HepG2 (cell line): ENCODE measurements around the gene CHKB. TPM values are rescaled to one million over a fixed set of nuclear protein-coding genes. Genes with fewer than 3 reads are reported as not detected.

Experiments used
- CSRNP1 ChIP-seq: sonication (generic); formaldehyde crosslinking; IDR thresholded peaks from 2 replicates; pipeline ENCODE4 v1.8.1; 2023; ENCODE audit warnings: mild to moderate bottlenecking, missing genetic modification reagents
- DNMT1 ChIP-seq: sonication (generic); formaldehyde crosslinking; IDR thresholded peaks from 2 replicates; pipeline ENCODE4 v1.5.1; 2020; ENCODE audit warnings: mild to moderate bottlenecking, missing genetic modification reagents
- FIP1L1 ChIP-seq: fragments of 200-400 bp; formaldehyde crosslinking; IDR thresholded peaks from 2 replicates; pipeline ENCODE4 v1.6.1; 2018; ENCODE audit warnings: low read depth, mild to moderate bottlenecking, low read length, moderate library complexity, borderline replicate concordance; ENCODE audit not compliant: insufficient read depth
- FOXC1 ChIP-seq: sonication (generic); formaldehyde crosslinking; IDR thresholded peaks from 2 replicates; pipeline ENCODE4 v1.8.0; 2022; ENCODE audit warnings: mild to moderate bottlenecking, missing genetic modification reagents, borderline replicate concordance
- HNRNPH1 ChIP-seq: fragments of 200-400 bp; formaldehyde crosslinking; optimal IDR thresholded peaks from 2 replicates; pipeline ENCODE3; 2017; ENCODE audit warnings: mild to moderate bottlenecking, low read depth, low read length
- HOXA3 ChIP-seq: sonication (generic); formaldehyde crosslinking; IDR thresholded peaks from 2 replicates; pipeline ENCODE4 v1.5.0; 2020; ENCODE audit warnings: missing genetic modification reagents
- HOXD1 ChIP-seq: sonication (generic); formaldehyde crosslinking; IDR thresholded peaks from 2 replicates; pipeline ENCODE4 v1.5.0; 2020; ENCODE audit warnings: missing genetic modification reagents
- JUN ChIP-seq: sonication (generic); formaldehyde crosslinking; IDR thresholded peaks from 2 replicates; pipeline ENCODE4 v1.4.0; 2020; ENCODE audit warnings: mild to moderate bottlenecking, missing genetic modification reagents
- KDM4B ChIP-seq: sonication (generic); formaldehyde crosslinking; IDR thresholded peaks from 2 replicates; pipeline ENCODE4 v1.4.0; 2020; ENCODE audit warnings: missing genetic modification reagents
- MATR3 ChIP-seq: sonication (generic); formaldehyde crosslinking; IDR thresholded peaks from 2 replicates; pipeline ENCODE4 v1.4.0; 2020; ENCODE audit warnings: missing genetic modification reagents
- MTA3 ChIP-seq: sonication (generic); formaldehyde crosslinking; IDR thresholded peaks from 2 replicates; pipeline ENCODE4 v1.4.0; 2020; ENCODE audit warnings: missing genetic modification reagents
- MYPOP ChIP-seq: sonication (generic); formaldehyde crosslinking; IDR thresholded peaks from 2 replicates; pipeline ENCODE4 v1.8.1; 2023; ENCODE audit warnings: mild to moderate bottlenecking, moderate library complexity, missing genetic modification reagents
- ONECUT2 ChIP-seq: sonication (generic); formaldehyde crosslinking; IDR thresholded peaks from 2 replicates; pipeline ENCODE4 v1.4.0; 2020; ENCODE audit warnings: missing genetic modification reagents
- PAF1 ChIP-seq: IDR thresholded peaks from 2 replicates; pipeline ENCODE4 v1.6.1; 2016; ENCODE audit warnings: missing genetic modification reagents, missing compliant biosample characterization
- PAWR ChIP-seq: sonication (generic); formaldehyde crosslinking; IDR thresholded peaks from 2 replicates; pipeline ENCODE4 v1.4.0; 2020; ENCODE audit warnings: missing genetic modification reagents, mild to moderate bottlenecking, borderline replicate concordance
- REXO4 ChIP-seq: sonication (generic); formaldehyde crosslinking; IDR thresholded peaks from 2 replicates; pipeline ENCODE4 v1.8.0; 2022; ENCODE audit warnings: missing genetic modification reagents, mild to moderate bottlenecking, borderline replicate concordance
- SMC3 ChIP-seq: IDR thresholded peaks from 2 replicates; pipeline ENCODE4 v1.6.1; 2011; ENCODE audit warnings: low read length, improper control_type of control experiment
- SP140L ChIP-seq: sonication (generic); formaldehyde crosslinking; IDR thresholded peaks from 2 replicates; pipeline ENCODE4 v1.4.0; 2020; ENCODE audit warnings: missing genetic modification reagents, borderline replicate concordance
- TBX2 ChIP-seq: sonication (generic); formaldehyde crosslinking; IDR thresholded peaks from 2 replicates; pipeline ENCODE4 v1.5.0; 2020; ENCODE audit warnings: missing genetic modification reagents, mild to moderate bottlenecking, borderline replicate concordance
- ZNF180 ChIP-seq: sonication (generic); formaldehyde crosslinking; IDR thresholded peaks from 2 replicates; pipeline ENCODE4 v1.4.0; 2020; ENCODE audit warnings: low read depth, missing genetic modification reagents, borderline replicate concordance
- ZNF674 ChIP-seq: sonication (generic); formaldehyde crosslinking; IDR thresholded peaks from 2 replicates; pipeline ENCODE4 v1.5.0; 2020; ENCODE audit warnings: low read depth, mild to moderate bottlenecking, missing genetic modification reagents
- ZNF687 ChIP-seq: sonication (generic); formaldehyde crosslinking; IDR thresholded peaks from 2 replicates; pipeline ENCODE4 v1.5.1; 2020; ENCODE audit warnings: mild to moderate bottlenecking, missing genetic modification reagents, moderate library complexity
- ZNF75D ChIP-seq: sonication (generic); formaldehyde crosslinking; IDR thresholded peaks from 2 replicates; pipeline ENCODE4 v1.8.1; 2023; ENCODE audit warnings: missing genetic modification reagents, mild to moderate bottlenecking, borderline replicate concordance
- ZSCAN25 ChIP-seq: sonication (generic); formaldehyde crosslinking; IDR thresholded peaks from 2 replicates; pipeline ENCODE4 v1.8.0; 2022; ENCODE audit warnings: mild to moderate bottlenecking, missing genetic modification reagents
- polyA plus RNA-seq, 8 experiments: library from polyadenylated mRNA; depleted of rRNA in 3 of 8; stranded (reverse) in 7 of 8; unstranded in 1 of 8; fragments of >200 nt; fragmentation: Illumina TruSeq in 4 of 8; extraction: Trizol in 4 of 8; gene quantifications; 2 replicates each; pipeline versions ENCODE4 v1.2.1 to v1.2.3, GENCODE V29; 2011 to 2016; ENCODE audit warnings: low read depth in 4 of 8, missing spikeins in 1 of 8, mixed read lengths in 1 of 8; ENCODE audit not compliant: insufficient read depth in 1 of 8
- total RNA-seq, 5 experiments: library from RNA; depleted of rRNA; stranded (reverse); fragments of >200 nt; fragmentation: Illumina TruSeq; extraction: Trizol; gene quantifications; 2 replicates each; pipeline ENCODE4 v1.2.3, GENCODE V29; 2016; ENCODE audit warnings: low read depth in 1 of 5

The CHKB gene
- total and polyA plus RNA-seq, 2 of the 13 experiments (the other 11 are each of a cell fraction or from before 2014, with no cell fraction given) = 24.5 to 42.7 TPM

GRCh38 chr22:50622723-50623327, 40.2 kb upstream of the CHKB start (continued):
- no peak for TF ChIP-seq ZNF674 (CRISPR knock-in tag)
- TF ChIP-seq HOXD1 (CRISPR knock-in tag) = no peak
- no peak for TF ChIP-seq ZNF180 (CRISPR knock-in tag)
- TF ChIP-seq MYPOP (CRISPR knock-in tag) = no peak
- TF ChIP-seq FIP1L1 = no peak
- peak; percentile 64 for TF ChIP-seq HOXA3 (CRISPR knock-in tag)
- no peak for TF ChIP-seq ONECUT2 (CRISPR knock-in tag)
- peak; percentile 78 for TF ChIP-seq TBX2 (CRISPR knock-in tag)
- peak; percentile 23; the same call in 1 of the 2 replicates for TF ChIP-seq SMC3
- no peak for TF ChIP-seq HNRNPH1
- TF ChIP-seq ZNF687 (CRISPR knock-in tag) = peak; percentile 96
- TF ChIP-seq ZNF75D = no peak
- TF ChIP-seq DNMT1 (CRISPR knock-in tag) = no peak
- 0 out of 2 replicates have a peak, but pooled peaks have one; percentile 46 for TF ChIP-seq CSRNP1 (CRISPR knock-in tag)
- TF ChIP-seq PAWR (CRISPR knock-in tag) = no peak
- no peak for TF ChIP-seq FOXC1 (CRISPR knock-in tag)
- no peak for TF ChIP-seq SP140L (CRISPR knock-in tag)
- no peak for TF ChIP-seq ZSCAN25 (CRISPR knock-in tag)
- no peak for TF ChIP-seq PAF1 (CRISPR knock-in tag)
- TF ChIP-seq REXO4 (CRISPR knock-in tag) = 0 out of 2 replicates have a peak, but pooled peaks have one; percentile 59
- TF ChIP-seq JUN (CRISPR knock-in tag) = no peak; the same call in 1 of the 2 replicates
- no peak for TF ChIP-seq MATR3 (CRISPR knock-in tag)
- TF ChIP-seq MTA3 (CRISPR knock-in tag) = no peak
- TF ChIP-seq KDM4B = no peak
